Measurements from ENCODE around the gene MYZAP.

Gene MYZAP

GRCh38 chr15:57686657-57687056 is 95.0 kb downstream of the MYZAP start:
- no peak for ATAC-seq
- Mint-ChIP-seq H3K36me3 (ENCODE audit: low read depth) (no peaks in the 10 kb centered on the region), H3K4me1 (no peaks in the 10 kb centered on the region), H3K9me3 (no peaks in the 10 kb centered on the region), H3K4me3 (no peak overlapping the region), H3K27ac (no peak overlapping the region), H3K27me3 (no peaks in the 10 kb centered on the region)
- no peak for DNase-seq

GRCh38 chr15:57690341-57690966 is 98.8 kb downstream of the MYZAP start:
- no peaks in the 10 kb centered on the region for H3K27me3 Mint-ChIP-seq

GRCh38 chr15:57691082-57691481 is 99.4 kb downstream of the MYZAP start:
- no peaks in the 10 kb centered on the region for H3K9me3 Mint-ChIP-seq
- no peak overlapping the region for H3K27ac Mint-ChIP-seq
- no peaks in the 10 kb centered on the region for H3K27me3 Mint-ChIP-seq
- ATAC-seq (no peak), DNase-seq (no peak)
- no peaks in the 10 kb centered on the region for H3K4me1 Mint-ChIP-seq
- H3K36me3 Mint-ChIP-seq (ENCODE audit: low read depth) = no peaks in the 10 kb centered on the region
- H3K4me3 Mint-ChIP-seq = no peak overlapping the region

More at GRCh38 chr15:57690341-57690966, 98.8 kb downstream of the MYZAP start:
- Mint-ChIP-seq H3K4me1 (no peaks in the 10 kb centered on the region), H3K9me3 (no peaks in the 10 kb centered on the region), H3K27ac (no peak overlapping the region), H3K4me3 (no peak overlapping the region), H3K36me3 (ENCODE audit: low read depth) (no peaks in the 10 kb centered on the region)
- no peak for DNase-seq
- ATAC-seq = no peak

GRCh38 chr15:57692709-57693108 is 101.0 kb downstream of the MYZAP start:
- H3K27me3 Mint-ChIP-seq = no peaks in the 10 kb centered on the region
- no peak overlapping the region for H3K4me3 Mint-ChIP-seq
- ATAC-seq (no peak), DNase-seq (no peak)
- no peaks in the 10 kb centered on the region for H3K36me3 Mint-ChIP-seq (ENCODE audit: low read depth)
- no peak overlapping the region for H3K27ac Mint-ChIP-seq
- H3K4me1 Mint-ChIP-seq = no peaks in the 10 kb centered on the region
- H3K9me3 Mint-ChIP-seq = no peaks in the 10 kb centered on the region

GRCh38 chr15:57694279-57694678 is 102.6 kb downstream of the MYZAP start:
- peaks cover 5% of the 10 kb centered on the region for H3K27me3 Mint-ChIP-seq
- DNase-seq (no peak), ATAC-seq (no peak)
- H3K4me1 Mint-ChIP-seq = no peaks in the 10 kb centered on the region
- no peaks in the 10 kb centered on the region for H3K9me3 Mint-ChIP-seq
- no peaks in the 10 kb centered on the region for H3K36me3 Mint-ChIP-seq (ENCODE audit: low read depth)
- H3K27ac Mint-ChIP-seq = no peak overlapping the region
- H3K4me3 Mint-ChIP-seq = no peak overlapping the region

- H3K9me3 Mint-ChIP-seq = no peaks in the 10 kb centered on the region
- no peak overlapping the region for H3K27ac Mint-ChIP-seq
- DNase-seq (no peak), ATAC-seq (no peak)
- no peaks in the 10 kb centered on the region for H3K36me3 Mint-ChIP-seq (ENCODE audit: low read depth)
- H3K27me3 Mint-ChIP-seq = peaks cover 5% of the 10 kb centered on the region
- H3K4me3 Mint-ChIP-seq = no peak overlapping the region
- no peaks in the 10 kb centered on the region for H3K4me1 Mint-ChIP-seq
Observed at GRCh38 chr15:57696146-57696545, 104.4 kb downstream of the MYZAP start.

- H3K4me3 Mint-ChIP-seq = no peak overlapping the region
- H3K27ac Mint-ChIP-seq = no peak overlapping the region
- no peaks in the 10 kb centered on the region for H3K4me1 Mint-ChIP-seq
- H3K36me3 Mint-ChIP-seq (ENCODE audit: low read depth) = no peaks in the 10 kb centered on the region
- no peaks in the 10 kb centered on the region for H3K9me3 Mint-ChIP-seq
- no peak for DNase-seq
- no peak for ATAC-seq
- H3K27me3 Mint-ChIP-seq = peaks cover 5% of the 10 kb centered on the region
Observed at GRCh38 chr15:57697588-57697987, 105.9 kb downstream of the MYZAP start.

GRCh38 chr15:57698243-57698642 is 106.5 kb downstream of the MYZAP start:
- H3K4me1 Mint-ChIP-seq = peaks cover 6% of the 10 kb centered on the region
- H3K36me3 Mint-ChIP-seq (ENCODE audit: low read depth) = no peaks in the 10 kb centered on the region
- H3K9me3 Mint-ChIP-seq = no peaks in the 10 kb centered on the region
- DNase-seq = no peak
- no peak overlapping the region for H3K27ac Mint-ChIP-seq
- H3K4me3 Mint-ChIP-seq = no peak overlapping the region
- peaks cover 5% of the 10 kb centered on the region for H3K27me3 Mint-ChIP-seq
- no peak for ATAC-seq

GRCh38 chr15:57698991-57699390 is 107.3 kb downstream of the MYZAP start:
- no peak for DNase-seq
- H3K27me3 Mint-ChIP-seq = peaks cover 5% of the 10 kb centered on the region
- no peak overlapping the region for H3K4me3 Mint-ChIP-seq
- H3K36me3 Mint-ChIP-seq (ENCODE audit: low read depth) = no peaks in the 10 kb centered on the region
- no peaks in the 10 kb centered on the region for H3K9me3 Mint-ChIP-seq
- no peak for ATAC-seq
- no peak overlapping the region for H3K27ac Mint-ChIP-seq
- peaks cover 14% of the 10 kb centered on the region for H3K4me1 Mint-ChIP-seq

- no peak for ATAC-seq
- Mint-ChIP-seq H3K4me3 (no peak overlapping the region), H3K9me3 (no peaks in the 10 kb centered on the region)
Observed at GRCh38 chr15:57703387-57703786, 111.7 kb downstream of the MYZAP start.

GRCh38 chr15:57704441-57704840 is 112.7 kb downstream of the MYZAP start:
- peaks cover 25% of the 10 kb centered on the region for H3K36me3 Mint-ChIP-seq (ENCODE audit: low read depth)
- no peaks in the 10 kb centered on the region for H3K9me3 Mint-ChIP-seq
- H3K27me3 Mint-ChIP-seq = no peaks in the 10 kb centered on the region
- peak overlapping the region; percentile 63 for H3K27ac Mint-ChIP-seq
- DNase-seq (no peak), ATAC-seq (no peak)
- no peak overlapping the region for H3K4me3 Mint-ChIP-seq
- peaks cover 51% of the 10 kb centered on the region for H3K4me1 Mint-ChIP-seq

More at GRCh38 chr15:57703387-57703786, 111.7 kb downstream of the MYZAP start:
- Mint-ChIP-seq H3K4me1 (peaks cover 41% of the 10 kb centered on the region), H3K27me3 (peaks cover 2% of the 10 kb centered on the region), H3K27ac (peak overlapping the region; percentile 15), H3K36me3 (ENCODE audit: low read depth) (peaks cover 14% of the 10 kb centered on the region)
- DNase-seq = no peak

GRCh38 chr15:57705746-57706404 is 114.2 kb downstream of the MYZAP start:
- Mint-ChIP-seq H3K9me3 (no peaks in the 10 kb centered on the region), H3K4me1 (peaks cover 61% of the 10 kb centered on the region), H3K27ac (peak overlapping the region; percentile 94), H3K36me3 (ENCODE audit: low read depth) (peaks cover 36% of the 10 kb centered on the region), H3K4me3 (peak overlapping the region; percentile 87), H3K27me3 (no peaks in the 10 kb centered on the region)
- ATAC-seq (no peak), DNase-seq (no peak)

GRCh38 chr15:57706405-57707209 is 114.9 kb downstream of the MYZAP start, which contains the start of gene POLR2M:
POLR2M (plus strand) TSS chr15:57706714; CDS start chr15:57706843, 129 bp downstream.
- Mint-ChIP-seq H3K4me3 (peak within 1 kb of the TSS; percentile 87), H3K9me3 (no peaks in the 10 kb centered on the region), H3K27me3 (no peaks in the 10 kb centered on the region), H3K36me3 (ENCODE audit: low read depth) (peaks cover 44% of the 10 kb centered on the region), H3K4me1 (peaks cover 61% of the 10 kb centered on the region), H3K27ac (peak within 1 kb of the TSS; percentile 94)
- peak; percentile 87 for DNase-seq
- ATAC-seq = peak; percentile 97

- Mint-ChIP-seq H3K27ac (peak overlapping the region; percentile 94), H3K4me1 (peaks cover 61% of the 10 kb centered on the region), H3K36me3 (ENCODE audit: low read depth) (peaks cover 54% of the 10 kb centered on the region), H3K27me3 (no peaks in the 10 kb centered on the region), H3K4me3 (peak overlapping the region; percentile 87), H3K9me3 (no peaks in the 10 kb centered on the region)
- DNase-seq = no peak
- ATAC-seq = no peak
Observed at GRCh38 chr15:57708047-57708446, 116.3 kb downstream of the MYZAP start.

GRCh38 chr15:57718309-57718708 is 126.6 kb downstream of the MYZAP start:
- ATAC-seq (no peak), DNase-seq (no peak)
- Mint-ChIP-seq H3K4me1 (peaks cover 9% of the 10 kb centered on the region), H3K27ac (no peak overlapping the region), H3K27me3 (no peaks in the 10 kb centered on the region), H3K9me3 (peaks cover 4% of the 10 kb centered on the region), H3K4me3 (no peak overlapping the region), H3K36me3 (ENCODE audit: low read depth) (peaks cover 54% of the 10 kb centered on the region)

Measured in activated naive CD8-positive, alpha-beta T cell treated with anti-CD3 and anti-CD28 coated beads, Interleukin-2, amount 50 U/mL, for 24 hours (primary cell).